KOPT-K1 (cell line): ENCODE data around the gene MAEA.
"Not testable (repeated sequence)": the region's sequence is repeated elsewhere in the genome, so short reads cannot be mapped to it uniquely, and the experiment has no call there.

ENCODE experiments used
- H3K27ac ChIP-seq: fragments of 200-600 bp; sonication (generic); 2 replicates; pipeline ENCODE4 v1.5.1; 2016; ENCODE audit warnings: antibody characterized with exemption, mild to moderate bottlenecking, low read depth, low read length; ENCODE audit not compliant: poor library complexity, severe bottlenecking
- H3K36me3 ChIP-seq: fragments of 200-600 bp; sonication (generic); 2 replicates; pipeline ENCODE4 v1.5.1; 2017; ENCODE audit warnings: antibody characterized with exemption, mild to moderate bottlenecking, low read length, moderate library complexity; ENCODE audit not compliant: insufficient read depth
- H3K9me3 ChIP-seq: fragments of 200-600 bp; sonication (generic); 2 replicates; pipeline ENCODE4 v1.5.1; 2017; ENCODE audit warnings: antibody characterized with exemption, low read length, mild to moderate bottlenecking; ENCODE audit not compliant: insufficient read depth, poor library complexity, severe bottlenecking

The MAEA gene

DNA sequence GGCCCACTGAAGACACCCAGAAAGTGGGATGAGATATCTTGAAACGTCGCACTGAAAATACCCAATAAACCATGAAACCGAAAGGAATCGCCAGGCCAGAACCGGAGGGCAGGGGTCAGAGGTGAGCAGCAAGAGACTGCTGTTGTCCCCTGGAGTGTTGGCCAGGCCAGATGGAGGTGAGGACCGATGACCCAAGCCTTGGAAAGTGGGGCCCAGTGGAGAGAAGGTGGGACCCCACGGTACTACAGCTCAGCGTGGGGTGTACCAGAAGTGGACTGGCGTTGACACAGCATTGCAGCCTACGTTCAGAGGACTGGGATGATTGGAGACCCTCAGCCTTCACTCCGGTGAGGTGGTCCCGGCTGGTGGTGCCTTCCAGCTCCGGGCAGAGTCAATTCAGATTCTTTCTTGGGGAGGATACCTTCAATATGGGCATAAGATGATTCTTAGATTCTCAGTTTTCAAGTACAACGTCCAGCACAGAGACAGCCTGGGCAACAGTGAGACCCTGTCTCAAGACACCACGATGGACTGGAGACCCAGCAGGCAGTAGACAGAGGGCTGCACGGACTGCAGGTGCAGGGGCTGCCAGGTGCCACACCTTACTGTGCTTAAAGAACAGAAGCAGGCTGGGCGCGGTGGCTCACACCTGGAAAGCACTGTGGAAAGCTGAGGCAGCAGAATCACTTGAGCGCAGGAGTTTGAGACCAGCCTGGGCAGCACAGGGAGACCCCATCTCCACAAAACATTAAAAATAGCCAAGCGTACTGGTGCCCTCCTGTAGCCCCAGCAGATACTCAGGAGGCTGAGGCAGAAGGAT is 23.3 kb downstream of the MAEA start:
- Histone ChIP-seq H3K27ac (no peak overlapping the region), H3K36me3 (peaks cover 60% of the 10 kb centered on the region), H3K9me3 (peaks cover 19% of the 10 kb centered on the region)

DNA sequence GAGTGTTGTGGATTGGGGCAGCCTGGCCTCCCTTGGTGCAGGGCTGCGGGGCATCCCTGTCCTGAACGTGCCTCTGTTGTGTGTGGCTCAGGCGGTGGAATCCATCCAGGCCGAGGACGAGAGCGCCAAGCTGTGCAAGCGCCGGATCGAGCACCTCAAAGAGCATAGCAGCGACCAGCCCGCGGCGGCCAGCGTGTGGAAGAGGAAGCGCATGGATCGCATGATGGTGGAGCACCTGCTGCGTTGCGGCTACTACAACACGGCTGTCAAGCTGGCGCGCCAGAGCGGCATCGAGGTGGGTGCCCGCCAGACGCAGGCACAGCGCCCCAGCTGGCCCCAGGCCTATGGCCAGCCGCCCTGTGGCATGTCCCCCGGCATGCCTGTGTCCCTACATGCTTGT is 25.6 kb downstream of the MAEA start:
- Histone ChIP-seq H3K9me3 (peaks cover 19% of the 10 kb centered on the region), H3K36me3 (peaks cover 75% of the 10 kb centered on the region), H3K27ac (peak overlapping the region; percentile 25)

GRCh38 chr4:1315836-1316536 is 26.3 kb downstream of the MAEA start:
- H3K27ac ChIP-seq: peak overlapping the region; percentile 80
- peaks cover 75% of the 10 kb centered on the region for H3K36me3 ChIP-seq
- peaks cover 19% of the 10 kb centered on the region for H3K9me3 ChIP-seq

GRCh38 chr4:1316537-1317168 is 27.0 kb downstream of the MAEA start:
- H3K9me3 ChIP-seq: peaks cover 19% of the 10 kb centered on the region
- H3K36me3 ChIP-seq: peaks cover 79% of the 10 kb centered on the region
- H3K27ac ChIP-seq: peak overlapping the region; percentile 80

GRCh38 chr4:1317177-1318045 is 27.7 kb downstream of the MAEA start:
- H3K27ac ChIP-seq: no peak overlapping the region
- H3K36me3 ChIP-seq: peaks cover 80% of the 10 kb centered on the region
- H3K9me3 ChIP-seq: peaks cover 19% of the 10 kb centered on the region

- H3K9me3 ChIP-seq: peaks cover 15% of the 10 kb centered on the region
- no peak overlapping the region for H3K27ac ChIP-seq
- H3K36me3 ChIP-seq: peaks cover 80% of the 10 kb centered on the region
Measured at GRCh38 chr4:1318046-1318375, 28.3 kb downstream of the MAEA start.

- no peak overlapping the region for H3K27ac ChIP-seq
- peaks cover 80% of the 10 kb centered on the region for H3K36me3 ChIP-seq
- peaks cover 11% of the 10 kb centered on the region for H3K9me3 ChIP-seq
Measured at GRCh38 chr4:1318488-1319213, 29.0 kb downstream of the MAEA start.

- Histone ChIP-seq H3K36me3 (peaks cover 86% of the 10 kb centered on the region), H3K9me3 (no peaks in the 10 kb centered on the region), H3K27ac (no peak overlapping the region)
Measured at GRCh38 chr4:1321486-1321885, 31.8 kb downstream of the MAEA start.

GRCh38 chr4:1321946-1322650 is 32.4 kb downstream of the MAEA start:
- no peaks in the 10 kb centered on the region for H3K9me3 ChIP-seq
- peaks cover 88% of the 10 kb centered on the region for H3K36me3 ChIP-seq
- H3K27ac ChIP-seq: no peak overlapping the region

DNA sequence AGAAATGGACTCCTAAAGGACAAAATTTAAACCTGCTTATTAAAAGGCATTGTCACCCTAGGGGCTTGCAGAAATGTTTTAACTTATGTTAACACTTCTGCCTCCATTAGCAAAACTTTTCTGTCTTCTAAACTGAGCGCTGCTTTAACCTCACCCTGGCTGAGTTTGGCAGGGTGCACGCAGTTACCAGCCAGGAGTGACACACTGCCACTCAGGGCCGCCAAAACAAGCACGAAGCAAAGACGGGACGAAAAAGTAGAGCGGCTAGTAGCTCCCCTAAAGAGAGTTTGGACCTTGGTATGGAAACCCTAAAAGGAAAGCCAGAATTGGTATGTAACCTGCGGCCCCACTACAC is 33.6 kb downstream of the MAEA start:
- Histone ChIP-seq H3K36me3 (peaks cover 88% of the 10 kb centered on the region), H3K27ac (no peak overlapping the region), H3K9me3 (no peaks in the 10 kb centered on the region)

- H3K27ac ChIP-seq: no peak overlapping the region
- peaks cover 88% of the 10 kb centered on the region for H3K36me3 ChIP-seq
- H3K9me3 ChIP-seq: no peaks in the 10 kb centered on the region
Measured at GRCh38 chr4:1323635-1324442, 34.1 kb downstream of the MAEA start.

DNA sequence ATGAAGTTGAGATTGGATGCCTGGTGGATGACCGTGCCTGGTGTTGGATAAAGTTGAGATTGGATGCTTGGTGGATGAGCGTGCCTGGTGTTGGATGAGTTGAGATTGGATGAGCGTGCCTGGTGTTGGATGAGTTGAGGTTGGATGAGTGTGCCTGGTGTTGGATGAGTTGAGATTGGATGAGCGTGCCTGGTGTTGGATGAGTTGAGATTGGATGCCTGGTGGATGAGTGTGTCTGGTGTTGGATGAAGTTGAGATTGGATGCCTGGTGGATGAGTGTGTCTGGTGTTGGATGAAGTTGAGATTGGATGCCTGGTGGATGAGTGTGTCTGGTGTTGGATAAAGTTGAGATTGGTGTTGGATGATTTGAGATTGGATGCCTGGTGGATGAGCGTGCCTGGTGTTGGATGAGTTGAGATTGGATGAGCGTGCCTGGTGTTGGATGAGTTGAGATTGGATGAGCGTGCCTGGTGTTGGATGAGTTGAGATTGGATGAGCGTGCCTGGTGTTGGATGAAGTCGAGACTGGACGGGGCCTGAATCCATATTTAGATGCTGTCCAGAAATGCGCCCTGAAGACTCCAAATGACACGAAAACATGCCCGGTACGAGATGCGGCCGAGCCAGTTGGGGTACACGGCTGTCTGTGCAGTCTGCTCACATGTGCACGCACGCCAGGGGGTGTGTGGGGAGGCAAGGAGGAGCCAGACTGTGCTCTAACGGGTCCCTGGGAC is 34.9 kb downstream of the MAEA start:
- H3K27ac ChIP-seq, H3K9me3 ChIP-seq: not testable (repeated sequence)
- peaks cover 88% of the 10 kb centered on the region for H3K36me3 ChIP-seq

- no peaks in the 10 kb centered on the region for H3K9me3 ChIP-seq
- H3K27ac ChIP-seq: no peak overlapping the region
- H3K36me3 ChIP-seq: peaks cover 88% of the 10 kb centered on the region
Measured at GRCh38 chr4:1325176-1325480, 35.4 kb downstream of the MAEA start.
